IMR-90 (cell line): ENCODE measurements around the gene BCL2. TPM values are rescaled to one million over a fixed set of nuclear protein-coding genes. Genes with fewer than 3 reads are reported as not detected.

Experiments
- ATAC-seq: fragments of 200-7000 bp; cut with Tn5 transposase; 2 replicates; pipeline ENCODE4 v1.9.1; 2020; ENCODE audit warnings: low read depth, mild to moderate bottlenecking, moderate library complexity
- BruUV-seq: library from RNA; stranded (reverse); fragments of 400-500 nt; replicated peaks from 2 replicates; lab custom pipeline; 2021; lab: Mats Ljungman, UMichigan
- CTCF ChIA-PET: fragments of 300-600 bp; formaldehyde crosslinking; extraction: SDS; loops from one replicate; lab custom pipeline; 2021; ENCODE audit warnings: antibody characterized with exemption; lab: Yijun Ruan, JAX
- POLR2A ChIA-PET: fragments of 300-600 bp; sonication (Branson Sonifier 250); formaldehyde crosslinking; loops from one replicate; lab custom pipeline; 2022; ENCODE audit warnings: antibody characterized with exemption; ENCODE audit not compliant: unreplicated experiment; lab: Charles Lee
- DNase-seq: peaks from one replicate; pipeline ENCODE4 v3.0.0; 2013
- H2AFZ ChIP-seq: replicated peaks from 2 replicates; pipeline ENCODE3; 2013; ENCODE audit warnings: low read length, mild to moderate bottlenecking; ENCODE audit not compliant: poor library complexity
- H2AK5ac ChIP-seq: 2 replicates; pipeline ENCODE4 v1.6.1; 2013; ENCODE audit warnings: low read depth, low read length, inconsistent platforms
- H2AK9ac ChIP-seq: replicated peaks from 2 replicates; pipeline ENCODE3; 2013; ENCODE audit warnings: mild to moderate bottlenecking, low read depth, low read length, moderate library complexity; ENCODE audit not compliant: poor library complexity
- H2BK120ac ChIP-seq: 2 replicates; pipeline ENCODE4 v1.6.1; 2013; ENCODE audit warnings: low read depth, low read length, inconsistent platforms
- H2BK15ac ChIP-seq: 3 replicates; pipeline ENCODE4 v1.6.1; 2013; ENCODE audit warnings: low read depth, low read length, inconsistent platforms
- H2BK20ac ChIP-seq: 2 replicates; pipeline ENCODE4 v1.6.1; 2013; ENCODE audit warnings: low read depth, mild to moderate bottlenecking, inconsistent platforms, low read length, moderate library complexity
- H2BK5ac ChIP-seq: 2 replicates; pipeline ENCODE4 v1.6.1; 2013; ENCODE audit warnings: mild to moderate bottlenecking, low read depth, low read length, inconsistent platforms; ENCODE audit not compliant: poor library complexity, severe bottlenecking
- H3K14ac ChIP-seq: replicated peaks from 2 replicates; pipeline ENCODE4 v1.6.1; 2013; ENCODE audit warnings: low read depth, low read length, inconsistent platforms
- H3K18ac ChIP-seq: 2 replicates; pipeline ENCODE4 v1.6.1; 2013; ENCODE audit warnings: low read depth, low read length, control low read depth
- H3K23ac ChIP-seq: 2 replicates; pipeline ENCODE4 v1.6.1; 2013; ENCODE audit warnings: low read depth, low read length, inconsistent platforms
- H3K27ac ChIP-seq: 2 replicates; pipeline ENCODE4 v1.5.1; 2013; ENCODE audit warnings: mild to moderate bottlenecking, control low read depth, low read length; ENCODE audit not compliant: insufficient read depth
- H3K27me3 ChIP-seq: 2 replicates; pipeline ENCODE4 v1.6.1; 2013; ENCODE audit warnings: low read length; ENCODE audit not compliant: control insufficient read depth, insufficient read depth
- H3K36me3 ChIP-seq: 2 replicates; pipeline ENCODE4 v1.6.1; 2013; ENCODE audit warnings: low read length, mixed read lengths; ENCODE audit not compliant: control insufficient read depth, insufficient read depth
- H3K4ac ChIP-seq: 2 replicates; pipeline ENCODE4 v1.6.1; 2013; ENCODE audit warnings: low read depth, low read length, inconsistent platforms
- H3K4me1 ChIP-seq: 2 replicates; pipeline ENCODE4 v1.6.1; 2013; ENCODE audit warnings: low read length, mixed read lengths; ENCODE audit not compliant: control insufficient read depth, insufficient read depth
- H3K4me2 ChIP-seq: 2 replicates; pipeline ENCODE4 v1.6.1; 2013; ENCODE audit warnings: low read depth, mild to moderate bottlenecking, control low read depth, low read length, moderate library complexity
- H3K4me3 ChIP-seq: 2 replicates; pipeline ENCODE4 v1.5.1; 2013; ENCODE audit warnings: low read depth, mild to moderate bottlenecking, control low read depth, low read length, moderate library complexity; ENCODE audit not compliant: insufficient read depth
- H3K56ac ChIP-seq: 2 replicates; pipeline ENCODE4 v1.6.1; 2013; ENCODE audit warnings: low read length, inconsistent platforms; ENCODE audit not compliant: insufficient read depth; ENCODE audit errors: extremely low read depth
- H3K79me1 ChIP-seq, 2 experiments: 2 replicates each; pipeline ENCODE4 v1.6.1; 2013; ENCODE audit warnings: low read length in 2 of 2, inconsistent platforms in 1 of 2, low read depth in 1 of 2
- H3K9ac ChIP-seq: 2 replicates; pipeline ENCODE4 v1.6.1; 2013; ENCODE audit warnings: low read depth, low read length, control low read depth
- H3K9me1 ChIP-seq: 2 replicates; pipeline ENCODE4 v1.6.1; 2013; ENCODE audit warnings: low read length, inconsistent platforms; ENCODE audit not compliant: insufficient read depth
- H3K9me3 ChIP-seq: 2 replicates; pipeline ENCODE4 v1.6.1; 2013; ENCODE audit warnings: low read length; ENCODE audit not compliant: control insufficient read depth, insufficient read depth
- H4K20me1 ChIP-seq: 2 replicates; pipeline ENCODE4 v1.6.1; 2013; ENCODE audit warnings: low read length, inconsistent platforms; ENCODE audit not compliant: insufficient read depth
- H4K5ac ChIP-seq: 2 replicates; pipeline ENCODE4 v1.6.1; 2013; ENCODE audit warnings: mild to moderate bottlenecking, low read depth, low read length, control low read depth
- H4K8ac ChIP-seq, 2 experiments: 2 replicates each; pipeline ENCODE4 v1.6.1; 2013; ENCODE audit warnings: low read depth in 2 of 2, low read length in 2 of 2, control low read depth in 1 of 2, inconsistent platforms in 1 of 2
- H4K91ac ChIP-seq: 2 replicates; pipeline ENCODE4 v1.6.1; 2013; ENCODE audit warnings: low read depth, low read length, inconsistent platforms; ENCODE audit not compliant: insufficient read depth
- BHLHE40 ChIP-seq: fragments of 150-350 bp; IDR thresholded peaks from 2 replicates; pipeline ENCODE4 v1.6.1; 2016; ENCODE audit warnings: mild to moderate bottlenecking, low read depth, low read length
- CEBPB ChIP-seq: IDR thresholded peaks from 2 replicates; pipeline ENCODE4 v1.6.1; 2012; ENCODE audit warnings: low read depth, low read length, improper control_type of control experiment
- CHD1 ChIP-seq: IDR thresholded peaks from 2 replicates; pipeline ENCODE4 v1.6.1; 2012; ENCODE audit warnings: low read depth, low read length, improper control_type of control experiment
- NFE2L2 ChIP-seq: fragments of 150-350 bp; IDR thresholded peaks from 2 replicates; pipeline ENCODE4 v1.6.1; 2016; ENCODE audit warnings: low read depth, mild to moderate bottlenecking, low read length
- POLR2A ChIP-seq: IDR thresholded peaks from 2 replicates; pipeline ENCODE4 v1.6.1; 2012; ENCODE audit warnings: mild to moderate bottlenecking, low read depth, low read length
- RAD21 ChIP-seq: IDR thresholded peaks from 2 replicates; pipeline ENCODE4 v1.6.1; 2012; ENCODE audit warnings: low read length, improper control_type of control experiment
- RCOR1 ChIP-seq: IDR thresholded peaks from 2 replicates; pipeline ENCODE4 v1.6.1; 2012; ENCODE audit warnings: mild to moderate bottlenecking, low read length, improper control_type of control experiment; ENCODE audit not compliant: insufficient replicate concordance
- SMC3 ChIP-seq: fragments of 150-350 bp; IDR thresholded peaks from 2 replicates; pipeline ENCODE4 v1.6.1; 2016; ENCODE audit warnings: low read depth, mild to moderate bottlenecking, antibody characterized with exemption, low read length, moderate library complexity
- WGBS, 2 experiments: methylation state at CpG; one replicate each; pipeline versions ENCODE4 v1.1.5 to v1.1.7; 2013; ENCODE audit warnings: missing lambda C conversion rate in 2 of 2; ENCODE audit not compliant: insufficient read length in 1 of 2; ENCODE audit errors: extremely low coverage in 2 of 2; 5-methylcytosine and 5-hydroxymethylcytosine counted together
- dilution Hi-C: fragments of 300-500 bp; cut with HindIII; formaldehyde crosslinking; loops from one replicate; pipeline ENCODE4 v1.14.3; 2018; ENCODE audit warnings: low sequenced_read_pairs; ENCODE audit not compliant: unreplicated experiment
- in situ Hi-C: fragments of 300-500 bp; cut with MboI; formaldehyde crosslinking; loops from 3 replicates; pipeline ENCODE4 v1.14.3; 2019; ENCODE audit warnings: low sequenced_read_pairs, inconsistent platforms, mixed read lengths
- intact Hi-C: fragments of 100-400 bp; cut with micrococcal nuclease; formaldehyde crosslinking; loops from 2 replicates; pipeline ENCODE4 v1.10.0; 2022
- polyA plus RNA-seq, 3 experiments: library from polyadenylated mRNA; depleted of rRNA; stranded (reverse); fragments of >200 nt; gene quantifications; 2 replicates each; pipeline ENCODE4 v1.2.3, GENCODE V29; 2012; ENCODE audit warnings: low replicate concordance in 1 of 3
- total RNA-seq: library from RNA; depleted of rRNA; stranded (reverse); fragments of >200 nt; gene quantifications from 2 replicates; pipeline ENCODE4 v1.2.3, GENCODE V29; 2012
- TF ChIP-seq, protein P1 (sequence below): fragments of 150-350 bp; IDR thresholded peaks from 2 replicates; pipeline ENCODE4 v1.6.1; 2017; ENCODE audit warnings: mild to moderate bottlenecking, antibody characterized with exemption, low read length, low read depth

The BCL2 gene
- total and polyA plus RNA-seq, 2 of the 4 experiments (the other 2 are of a cell fraction): 0.24 to 0.54 TPM

DNA sequence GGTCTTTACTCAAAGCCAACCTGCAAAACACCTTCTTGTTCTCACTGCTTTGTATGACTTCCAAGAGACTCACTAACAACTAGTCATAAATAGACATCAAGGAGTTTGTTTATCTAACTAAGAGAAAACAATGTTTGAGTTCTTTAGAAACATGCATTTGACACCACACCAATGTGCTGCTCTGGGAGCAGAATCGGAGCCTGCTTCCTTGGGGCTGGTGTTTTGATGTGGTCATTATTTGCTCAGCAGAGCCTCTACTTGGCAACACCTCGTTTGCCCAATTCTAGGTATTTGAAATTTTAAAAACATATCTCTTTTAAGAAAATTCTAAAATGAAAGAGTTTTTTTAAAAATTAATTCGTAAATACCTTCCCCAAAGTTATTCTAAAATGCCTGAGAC lies 167.5 kb downstream of the BCL2 start:
- Histone ChIP-seq H2AK5ac (no peak overlapping the region), H2AFZ (no peak overlapping the region), H4K5ac (no peak overlapping the region), H3K36me3 (no peaks in the 10 kb centered on the region), H3K4me3 (no peak overlapping the region), H3K79me1 (no peaks in the 10 kb centered on the region), H2BK15ac (no peak overlapping the region), H3K27ac (no peak overlapping the region), H4K8ac (no peak overlapping the region), H2AK9ac (no peak overlapping the region), H3K27me3 (peaks cover 24% of the 10 kb centered on the region), H2BK5ac (no peak overlapping the region), H3K56ac (no peak overlapping the region), H3K4me1 (peaks cover 2% of the 10 kb centered on the region; the same call in 1 of the 2 replicates), H3K9me3 (no peaks in the 10 kb centered on the region), H3K9ac (no peak overlapping the region), H4K20me1 (no peaks in the 10 kb centered on the region; the same call in 1 of the 2 replicates), H3K14ac (no peak overlapping the region), H3K18ac (no peak overlapping the region), H2BK20ac (no peak overlapping the region), H3K4me2 (no peak overlapping the region), H4K91ac (no peak overlapping the region), H3K9me1 (no peaks in the 10 kb centered on the region; the same call in 1 of the 2 replicates), H3K4ac (no peak overlapping the region), H3K23ac (no peak overlapping the region), H2BK120ac (no peak overlapping the region)
- TF ChIP-seq POLR2A (no peak), BHLHE40 (no peak), CEBPB (no peak), SMC3 (no peak), RAD21 (no peak), RCOR1 (no peak), NFE2L2 (no peak), CHD1 (no peak)
- TF ChIP-seq, protein P1, sequence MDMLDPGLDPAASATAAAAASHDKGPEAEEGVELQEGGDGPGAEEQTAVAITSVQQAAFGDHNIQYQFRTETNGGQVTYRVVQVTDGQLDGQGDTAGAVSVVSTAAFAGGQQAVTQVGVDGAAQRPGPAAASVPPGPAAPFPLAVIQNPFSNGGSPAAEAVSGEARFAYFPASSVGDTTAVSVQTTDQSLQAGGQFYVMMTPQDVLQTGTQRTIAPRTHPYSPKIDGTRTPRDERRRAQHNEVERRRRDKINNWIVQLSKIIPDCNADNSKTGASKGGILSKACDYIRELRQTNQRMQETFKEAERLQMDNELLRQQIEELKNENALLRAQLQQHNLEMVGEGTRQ: no peak
- dilution Hi-C loops (no loop called here), in situ Hi-C loops (no loop called here), intact Hi-C loops (no loop called here)
- no peak for DNase-seq
- POLR2A ChIA-PET: no interaction called here
- no peak for ATAC-seq
- CTCF ChIA-PET: no interaction called here
- BruUV-seq: no TSS peak
- WGBS, 2 experiments: no CpG with 5 or more reads among the region's 3 CpGs
